ENCODE results near the gene SPDYA.
A peak's percentile ranks its signal among the peaks of the same experiment; 100 is the strongest.
"Not testable (repeated sequence)": the region's sequence is repeated elsewhere in the genome, so short reads cannot be mapped to it uniquely, and the experiment has no call there.

The SPDYA gene
- total RNA-seq, result 0.04 to 0.72 reads per million in 2 donors

DNA sequence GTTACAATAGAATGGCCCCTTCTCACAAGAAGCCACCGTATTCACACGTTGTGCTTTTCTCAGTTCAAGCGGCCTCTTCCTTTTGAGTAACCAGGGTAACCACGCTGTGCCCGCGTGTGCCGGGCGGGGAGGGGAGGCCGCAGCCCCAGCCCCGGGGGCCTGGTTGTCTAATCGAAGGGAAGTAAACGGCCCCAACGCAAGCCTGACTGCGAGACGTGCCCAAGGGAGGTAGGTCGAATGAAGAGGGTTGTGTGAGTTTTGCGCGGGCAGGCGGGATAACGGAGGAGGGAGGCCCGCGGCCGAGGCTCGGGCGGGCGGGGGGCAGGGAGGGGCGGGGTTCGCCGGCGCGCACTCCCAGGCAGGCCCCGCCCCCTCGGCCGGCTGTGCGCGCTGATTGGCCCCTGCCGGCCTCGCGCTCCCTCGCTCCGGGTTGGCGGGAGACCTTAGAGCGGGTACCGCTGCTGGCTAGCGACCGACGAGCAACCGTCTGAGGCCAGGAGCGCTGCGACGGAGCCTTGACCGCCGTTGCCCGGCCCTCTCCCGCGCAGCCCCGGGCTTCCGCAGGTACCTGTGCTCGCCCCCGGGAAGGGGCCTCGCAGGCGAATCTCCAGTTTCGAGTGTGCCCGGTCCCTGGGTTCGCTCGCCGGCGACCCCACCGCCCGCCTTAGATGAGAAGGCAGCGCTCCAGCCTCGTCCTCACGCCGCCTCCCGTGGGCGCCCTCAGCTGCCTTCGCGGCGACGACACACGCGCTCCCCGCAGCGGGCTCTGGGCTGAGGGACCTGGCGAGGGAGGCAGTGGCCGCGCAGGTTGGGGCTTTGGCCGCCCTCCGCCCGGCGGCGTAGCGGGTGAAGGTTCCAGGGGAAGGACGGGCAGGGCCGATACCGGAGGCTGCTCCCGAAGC is at the start of gene SPDYA:
Gene SPDYA (plus strand): TSS at position 451 of the 902 bp plus-strand sequence. CDS start 5,181 bp downstream, outside the sequence.
- DNase-seq, result peak; percentile 73

DNA sequence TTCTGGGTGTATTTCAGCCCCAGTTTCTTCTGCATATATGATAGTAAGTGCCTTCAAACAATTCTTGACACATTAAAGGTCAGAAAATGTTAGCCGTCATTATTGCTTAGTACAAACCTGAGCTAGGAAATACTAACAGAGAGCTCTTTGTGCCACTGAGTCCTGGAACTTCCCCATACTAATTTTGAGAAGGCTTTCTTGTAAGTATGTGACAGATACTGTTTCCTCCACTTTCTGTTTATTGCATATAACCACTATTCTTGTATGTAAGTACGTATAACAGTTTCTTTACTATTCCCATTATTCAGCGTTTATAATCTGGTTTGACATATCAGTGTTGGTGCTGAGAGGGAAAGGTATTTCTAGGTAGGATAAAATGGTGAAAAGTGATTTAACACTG is 49.2 kb upstream of the SPDYA start:
- DNase-seq, result no peak

DNA sequence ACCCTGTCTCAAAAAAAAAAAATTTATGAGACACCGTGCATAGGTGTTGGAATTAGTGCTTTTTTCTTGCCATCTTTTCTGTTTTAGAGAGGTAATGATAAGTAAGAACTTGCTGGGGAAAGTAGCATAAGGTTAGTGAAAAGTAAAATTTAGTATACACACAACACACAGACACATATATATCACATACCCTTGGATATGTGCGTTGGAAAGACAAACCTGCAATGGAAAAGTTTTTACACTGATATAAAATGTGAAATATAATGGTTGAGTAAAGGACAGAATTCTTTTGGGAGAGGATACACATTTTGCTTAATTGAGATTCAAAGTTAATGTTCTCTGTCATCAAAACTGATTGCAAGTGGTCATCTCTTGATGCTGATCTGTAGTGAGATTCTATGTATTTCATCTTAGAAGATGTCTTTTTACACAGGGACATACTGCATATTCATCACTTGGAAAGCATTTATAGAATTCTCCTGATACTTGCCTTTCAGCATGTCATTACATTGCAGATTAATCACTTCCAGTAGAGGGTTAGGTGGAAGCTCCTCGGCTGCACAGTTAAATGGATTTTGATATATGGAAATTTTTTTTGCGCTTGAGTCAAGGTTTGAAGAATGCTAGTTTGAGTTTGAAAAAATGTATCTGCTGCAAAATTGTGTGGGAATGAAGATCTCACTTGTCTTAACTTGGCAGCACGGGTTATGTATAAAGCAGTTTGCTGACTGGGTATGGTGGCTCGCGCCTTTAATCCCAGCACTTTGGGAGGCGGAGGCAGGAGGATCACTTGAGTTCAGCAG is 45.5 kb upstream of the SPDYA start:
- DNase-seq, result no peak

DNA sequence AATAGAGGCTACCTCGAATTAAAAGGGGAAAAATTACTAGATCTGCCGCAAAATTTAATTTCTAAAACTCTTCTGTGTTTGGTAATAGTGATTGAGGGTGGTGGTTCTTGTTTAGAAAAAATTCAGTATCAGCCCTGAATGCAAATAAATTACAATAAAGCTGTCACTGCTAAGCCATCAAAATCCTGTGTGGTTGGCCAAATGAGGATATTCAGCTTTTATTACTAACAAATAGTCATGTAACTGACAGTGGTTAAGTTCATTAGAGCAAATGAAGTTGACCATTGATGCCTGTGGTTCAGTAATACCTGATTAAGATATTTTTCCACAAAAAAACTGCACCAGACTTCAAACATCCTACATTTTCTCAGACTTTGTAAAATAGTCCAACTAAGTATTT is 44.6 kb upstream of the SPDYA start:
- no peak for DNase-seq

DNA sequence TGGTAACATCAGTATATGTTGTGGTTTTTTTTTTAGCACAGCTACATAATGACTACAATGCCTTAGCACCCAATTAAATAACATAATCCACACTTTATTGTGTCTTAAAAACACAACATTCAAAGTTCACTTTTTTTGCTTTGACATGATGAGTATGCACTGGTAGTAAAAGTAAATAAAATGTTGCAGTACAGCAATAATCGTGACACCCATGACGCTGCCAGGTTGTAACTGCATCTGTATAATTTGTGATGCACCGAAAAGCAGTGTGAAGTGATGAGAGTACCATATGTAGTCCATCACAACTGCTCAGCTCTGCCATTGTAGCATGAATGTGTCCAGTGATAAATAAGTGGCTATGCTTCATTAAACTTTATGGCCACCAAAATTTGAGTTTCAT is 43.3 kb upstream of the SPDYA start:
- no peak for DNase-seq

DNA sequence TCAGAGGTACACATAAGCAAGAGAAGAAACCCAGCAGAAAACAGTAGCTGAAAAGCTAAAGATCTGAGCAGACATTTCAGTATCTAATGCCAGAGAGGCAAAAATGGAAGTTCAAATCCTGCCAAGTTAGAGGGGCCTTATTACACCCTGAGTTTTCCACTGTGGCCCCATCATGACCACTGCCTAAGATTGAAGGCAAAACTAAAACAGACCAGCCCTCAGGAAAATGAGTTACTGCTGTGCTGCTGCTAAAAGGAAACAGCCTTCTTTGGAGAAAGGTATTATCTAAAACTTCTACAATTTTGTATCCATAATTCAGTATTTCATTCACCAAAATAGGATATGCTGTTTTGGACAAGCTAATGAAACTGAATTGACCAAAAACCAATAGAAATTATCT is 42.2 kb upstream of the SPDYA start:
- no peak for DNase-seq

DNA sequence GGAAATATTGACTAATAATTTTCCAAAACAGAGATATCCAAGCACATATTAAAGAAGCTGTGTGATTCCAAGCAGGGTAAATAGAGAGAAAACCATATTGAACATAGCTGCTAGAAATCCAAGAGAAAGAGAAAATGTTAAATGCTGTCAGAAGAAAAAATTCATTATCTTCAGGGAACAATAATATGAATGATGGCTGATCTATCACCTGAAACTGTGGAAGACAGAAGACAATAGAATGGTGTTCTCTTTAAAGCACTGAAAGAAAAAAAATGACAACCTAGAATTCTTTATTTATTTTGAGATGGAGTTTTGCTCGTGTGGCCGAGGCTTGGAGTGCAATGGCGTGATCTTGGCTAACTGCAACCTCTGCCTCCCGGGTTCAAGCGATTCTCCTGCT is 41.7 kb upstream of the SPDYA start:
- DNase-seq, result no peak

DNA sequence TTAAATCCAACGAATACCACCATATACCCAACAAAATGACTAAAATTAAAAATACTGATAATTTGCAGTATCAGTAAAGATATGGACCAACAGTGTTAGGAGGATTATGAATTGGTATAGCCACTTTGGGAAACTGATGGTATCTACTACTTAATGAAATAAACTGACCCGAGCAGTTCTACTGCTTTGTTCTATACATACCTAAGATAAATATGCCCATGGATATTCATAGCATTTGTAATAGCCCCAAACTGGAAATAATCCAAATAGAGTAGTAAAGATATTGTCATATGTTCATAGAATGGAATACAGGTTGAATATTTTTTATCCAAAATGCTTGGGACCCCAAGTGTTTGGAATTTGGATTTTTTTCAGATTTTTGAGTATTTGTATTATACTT is 38.3 kb upstream of the SPDYA start:
- DNase-seq, result no peak

DNA sequence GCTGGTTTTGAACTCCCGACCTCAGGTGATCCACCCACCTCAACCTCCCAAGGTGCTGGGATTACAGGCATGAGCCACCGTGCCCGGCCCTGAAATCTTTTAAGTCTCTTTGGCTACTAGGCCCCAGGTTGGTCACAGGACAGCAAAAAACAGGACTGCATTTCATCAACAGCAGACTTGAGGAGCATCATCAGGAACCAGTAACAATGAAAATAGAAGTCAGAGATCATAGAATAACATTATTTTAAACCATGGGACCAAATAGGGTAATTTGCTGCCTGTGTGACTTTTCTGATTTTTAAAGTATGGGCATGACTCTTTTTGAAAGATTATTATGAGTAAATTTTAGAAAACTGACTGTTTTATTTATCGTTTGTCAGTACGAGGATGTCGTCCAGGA is 34.2 kb upstream of the SPDYA start:
- no peak for DNase-seq

DNA sequence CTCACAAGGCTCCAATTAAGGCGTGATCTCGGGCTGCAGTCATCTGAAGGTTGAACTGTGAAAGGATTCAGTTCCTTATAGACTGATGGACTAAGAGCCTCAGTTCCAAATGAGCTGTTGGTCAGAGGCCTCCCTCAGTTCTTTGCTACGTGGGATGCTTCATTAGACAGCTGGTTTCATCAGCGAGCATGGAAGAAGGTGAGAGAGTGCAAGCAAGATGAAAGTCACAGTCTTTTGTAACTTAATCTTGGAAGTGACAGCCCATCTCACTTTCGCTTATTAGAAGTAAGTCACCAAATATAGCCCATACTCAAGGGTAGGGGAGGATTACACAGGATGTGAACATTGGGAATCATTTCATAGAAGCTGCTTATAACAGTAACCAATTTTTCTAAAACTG is 32.2 kb upstream of the SPDYA start:
- no peak for DNase-seq

DNA sequence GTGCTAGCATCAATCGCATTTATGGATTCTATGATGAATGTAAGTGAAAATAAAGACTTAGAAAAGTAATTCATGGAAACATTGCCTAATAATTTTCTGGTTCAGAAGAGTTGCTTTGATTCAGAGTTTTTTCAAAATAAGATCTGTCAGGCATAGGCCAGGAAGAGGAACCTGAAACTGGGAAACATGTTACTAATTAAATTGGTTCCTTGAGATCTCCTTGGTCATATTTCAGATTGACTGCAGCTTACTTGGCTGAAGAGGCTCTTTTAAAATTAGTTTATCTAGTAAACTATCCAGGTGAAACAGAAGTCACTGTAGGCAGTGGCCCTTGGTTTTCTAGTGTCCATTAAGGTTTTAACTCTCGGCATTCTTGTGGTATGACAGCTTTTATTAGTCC is 31.6 kb upstream of the SPDYA start:
- no peak for DNase-seq

DNA sequence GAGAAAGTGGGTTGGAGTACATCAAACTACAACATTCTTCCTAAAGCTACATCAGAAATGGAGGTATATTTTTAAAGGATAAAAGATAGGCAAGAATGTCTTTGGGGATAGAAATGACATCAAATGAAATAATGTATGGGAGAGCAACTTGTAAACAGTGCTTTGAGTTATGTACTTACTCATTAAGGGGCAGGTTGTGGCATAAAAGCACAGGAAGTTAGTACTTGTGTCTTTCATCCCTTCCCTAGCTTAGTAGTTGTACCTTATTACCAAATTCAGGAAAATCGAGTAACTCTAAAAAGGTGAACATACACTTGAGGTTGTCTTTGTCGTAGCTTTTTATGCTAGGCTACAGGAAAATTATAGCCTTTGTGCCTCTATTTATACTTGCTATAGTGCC is 30.1 kb upstream of the SPDYA start:
- DNase-seq, result no peak

DNA sequence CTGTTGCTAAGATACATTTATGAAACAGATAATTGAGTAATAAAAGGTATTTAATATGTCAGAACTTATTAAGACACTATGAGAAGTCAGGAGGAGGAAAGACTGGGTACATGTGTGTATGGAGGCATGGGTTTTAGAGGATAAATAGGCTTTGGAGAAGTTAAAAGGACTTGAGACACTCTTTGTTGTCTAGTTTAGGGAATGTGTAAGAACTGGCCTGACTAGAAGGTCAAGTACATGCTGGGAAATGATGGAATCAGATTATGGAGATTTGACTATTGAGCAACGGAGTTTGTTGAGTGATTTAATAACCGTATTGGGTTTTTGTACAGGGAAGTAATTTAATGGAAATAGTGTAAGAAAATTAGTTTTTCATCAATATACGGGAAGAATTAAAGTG is 28.2 kb upstream of the SPDYA start:
- DNase-seq, result no peak

DNA sequence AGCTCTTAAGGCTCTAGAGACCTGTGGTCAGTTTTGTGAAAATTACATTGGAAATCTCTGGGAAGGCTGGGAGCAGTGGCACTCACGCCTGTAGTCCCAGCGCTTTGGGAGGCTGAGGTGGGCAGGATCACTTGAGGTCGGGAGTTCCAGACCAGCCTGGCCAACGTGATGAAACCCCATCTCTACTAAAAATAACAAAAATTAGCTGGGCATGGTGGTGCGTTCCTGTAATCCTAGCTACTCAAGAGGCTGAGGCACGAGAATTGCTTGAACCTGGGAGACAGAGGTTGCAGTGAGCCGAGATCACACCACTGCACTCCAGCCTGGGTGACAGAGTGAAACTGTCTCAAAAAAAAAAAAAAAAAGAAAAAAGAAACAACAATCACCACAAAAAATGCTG is 26.1 kb upstream of the SPDYA start:
- DNase-seq, result not testable (repeated sequence)

DNA sequence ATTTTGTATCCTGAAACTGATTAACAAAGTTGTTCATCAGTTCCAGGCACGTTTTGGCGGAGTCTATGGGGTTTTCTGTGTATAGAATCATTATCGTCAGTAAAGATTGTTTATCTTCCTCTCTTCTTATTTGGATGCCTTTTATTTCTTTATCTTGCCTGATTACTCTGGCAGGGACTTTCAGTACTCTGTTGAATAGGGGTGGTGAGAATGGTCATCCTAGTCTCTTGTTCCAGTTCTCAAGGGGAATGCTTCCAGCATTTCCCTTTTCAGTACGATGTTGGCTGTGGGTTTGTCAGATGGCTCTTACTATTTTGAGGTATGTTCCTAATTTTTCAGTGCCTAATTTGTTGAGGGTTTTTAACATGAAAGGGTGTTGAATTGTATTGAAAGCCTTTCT is 14.0 kb upstream of the SPDYA start:
- DNase-seq, result no peak

DNA sequence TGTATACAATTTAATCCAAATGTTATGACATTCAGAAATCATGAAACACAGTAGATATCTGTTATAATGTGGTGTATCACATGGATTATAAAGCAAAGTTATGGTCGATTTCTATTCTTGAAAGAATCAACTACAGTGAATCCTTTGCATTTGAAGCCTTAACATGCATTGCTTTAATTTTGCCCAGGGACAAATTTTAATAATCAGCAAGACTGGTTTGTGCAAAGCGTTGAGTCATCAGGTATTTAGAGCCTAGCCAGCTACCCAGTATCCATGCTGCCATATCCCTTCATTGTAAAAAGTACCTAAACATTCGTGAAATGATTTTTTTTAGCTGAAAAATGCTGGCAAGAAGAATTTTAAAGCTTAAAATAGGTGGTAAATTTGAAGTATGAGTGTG is 8.9 kb upstream of the SPDYA start:
- DNase-seq, result no peak

DNA sequence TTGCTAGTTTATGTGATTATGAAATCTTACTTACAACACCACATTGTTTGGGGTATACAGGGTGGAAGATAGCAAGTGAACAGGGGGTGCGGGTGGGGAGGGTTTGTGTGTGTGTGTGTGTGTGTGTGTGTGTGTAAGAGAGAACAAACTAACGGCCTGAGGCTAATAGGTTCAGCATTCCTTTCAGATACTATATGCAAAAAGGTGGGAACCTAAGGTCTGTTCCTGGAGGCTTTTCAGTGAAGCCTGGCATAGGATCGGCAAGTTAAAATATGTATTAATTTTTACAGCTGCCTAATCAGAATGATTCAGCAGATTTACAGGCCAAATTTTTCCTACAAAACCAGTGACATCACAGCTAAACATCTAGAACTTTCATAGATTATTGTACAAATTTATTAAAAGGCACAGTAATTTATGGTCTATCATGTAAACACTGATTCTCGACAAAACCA is 7.6 kb upstream of the SPDYA start:
- no peak for DNase-seq

DNA sequence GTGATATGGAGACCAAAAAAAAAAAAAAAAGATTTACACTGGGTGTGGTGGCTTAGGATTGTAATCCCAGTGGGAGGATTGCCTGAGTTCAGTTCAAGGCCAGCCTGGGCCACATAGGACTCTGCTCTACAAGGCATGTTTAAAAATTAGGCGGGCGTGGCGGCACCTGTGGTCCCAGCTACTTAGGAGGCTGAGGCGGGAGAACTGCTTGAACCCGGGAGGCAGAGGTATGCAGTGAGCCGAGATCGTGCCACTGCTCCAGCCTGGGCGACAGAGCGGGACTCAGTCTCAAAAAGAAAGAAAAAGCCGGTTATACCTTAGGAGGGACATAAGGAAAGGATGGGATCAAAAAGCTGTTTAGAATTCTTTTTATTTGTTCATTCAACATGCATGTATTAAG is 707 bp upstream of the SPDYA start:
- no peak for DNase-seq

DNA sequence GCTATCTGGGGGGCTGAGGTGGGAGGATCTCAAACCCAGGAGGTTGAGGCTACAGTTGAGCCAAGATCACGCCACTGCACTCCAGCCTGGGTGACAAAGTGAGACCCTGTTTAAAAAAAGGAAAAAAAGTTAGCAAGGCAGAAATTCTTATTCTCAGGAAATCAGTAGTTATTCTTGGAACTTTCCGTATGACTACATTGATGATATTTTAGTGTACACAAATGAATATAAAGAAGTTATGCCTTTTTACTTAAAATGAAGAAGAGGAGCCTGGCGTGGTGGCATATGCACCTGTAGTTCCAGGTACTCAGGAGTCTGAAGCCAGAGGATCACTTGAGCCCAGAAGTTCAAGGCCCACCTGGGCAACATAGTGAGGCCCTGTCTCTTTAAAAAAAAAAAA is 7.4 kb downstream of the SPDYA start:
- no peak for DNase-seq

DNA sequence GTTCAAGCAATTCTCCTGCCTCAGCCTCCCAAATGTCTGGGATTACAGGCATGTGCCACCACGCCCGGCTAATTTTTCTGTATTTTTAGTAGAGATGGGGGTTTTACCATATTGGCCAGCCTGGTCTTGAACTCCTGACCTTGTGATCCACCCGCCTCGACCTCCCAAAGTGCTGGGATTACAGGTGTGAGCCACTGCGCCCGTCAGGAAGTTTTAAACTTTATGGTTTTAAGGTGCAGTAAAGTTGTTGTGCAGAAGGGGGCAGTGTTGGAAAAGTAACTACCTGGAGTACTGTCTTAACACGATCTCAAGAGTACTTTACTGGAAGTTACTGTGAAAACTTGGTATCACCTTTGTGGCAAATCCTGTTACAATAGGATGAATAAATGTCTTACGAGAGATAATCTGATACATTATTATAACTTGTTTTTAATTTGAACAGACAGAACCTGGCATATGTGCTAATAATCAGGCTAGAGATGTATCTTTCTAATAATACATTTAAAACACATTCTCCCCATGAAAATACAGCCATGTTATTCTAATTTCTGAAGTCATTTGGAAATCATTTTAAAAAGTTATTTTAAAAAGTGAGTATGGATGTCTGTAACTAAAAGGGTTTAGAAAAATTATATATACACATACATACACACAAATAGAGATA is 10.8 kb downstream of the SPDYA start:
- no peak for DNase-seq

DNA sequence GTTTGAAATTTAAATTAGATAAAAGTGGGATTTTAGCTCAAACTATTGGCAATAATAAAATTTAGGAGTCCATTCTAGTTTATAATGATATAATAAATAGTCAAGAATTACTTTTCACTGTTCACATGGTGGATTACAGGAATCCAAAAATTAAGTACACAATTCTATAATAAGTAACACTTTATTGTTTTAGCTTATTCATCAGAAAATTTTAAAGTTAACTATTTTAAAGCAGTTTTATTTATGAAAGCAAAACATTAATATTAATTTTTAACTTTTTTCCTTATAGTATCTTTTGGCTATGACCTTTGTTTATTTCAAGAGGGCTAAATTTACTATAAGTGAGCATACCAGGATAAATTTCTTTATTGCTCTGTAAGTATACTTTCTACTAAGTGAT is 11.4 kb downstream of the SPDYA start:
- no peak for DNase-seq

DNA sequence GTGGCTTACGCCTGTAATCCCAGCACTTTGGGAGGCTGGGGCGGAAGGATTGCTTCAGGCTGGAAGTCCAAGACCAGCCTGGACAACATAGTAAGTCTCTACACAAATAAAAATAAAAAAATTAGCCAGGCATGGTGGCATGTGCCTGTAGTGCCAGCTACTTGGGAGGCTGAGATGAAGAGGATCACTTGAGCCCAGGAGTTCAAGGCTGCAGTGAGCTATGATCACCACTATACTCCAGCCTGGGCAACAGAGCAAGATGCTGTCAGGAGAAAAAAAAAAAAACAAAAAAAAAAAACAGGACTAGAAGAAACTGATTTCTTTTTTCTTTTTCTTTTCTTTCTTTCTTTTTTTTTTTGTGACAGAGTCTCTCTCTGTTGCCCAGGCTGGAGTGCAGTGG is 13.6 kb downstream of the SPDYA start:
- no peak for DNase-seq

DNA sequence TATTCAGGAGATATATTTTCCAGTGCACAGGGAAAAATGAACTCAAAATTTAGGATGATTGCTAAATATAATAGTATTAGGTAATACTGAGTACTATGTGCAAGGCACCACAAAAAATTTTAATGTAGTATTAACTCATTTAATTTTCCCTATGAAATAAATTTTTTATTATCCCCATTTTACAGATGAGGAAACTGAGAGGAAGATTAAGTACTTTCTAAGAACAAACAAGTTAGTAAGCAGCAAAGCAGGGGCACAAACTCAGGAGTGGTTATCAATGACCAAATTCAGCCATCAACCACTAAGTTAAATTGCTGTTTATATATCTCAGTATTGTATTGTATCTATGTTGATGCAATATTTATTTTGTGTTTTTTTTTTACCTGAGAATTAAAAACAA is 14.2 kb downstream of the SPDYA start:
- no peak for DNase-seq

DNA sequence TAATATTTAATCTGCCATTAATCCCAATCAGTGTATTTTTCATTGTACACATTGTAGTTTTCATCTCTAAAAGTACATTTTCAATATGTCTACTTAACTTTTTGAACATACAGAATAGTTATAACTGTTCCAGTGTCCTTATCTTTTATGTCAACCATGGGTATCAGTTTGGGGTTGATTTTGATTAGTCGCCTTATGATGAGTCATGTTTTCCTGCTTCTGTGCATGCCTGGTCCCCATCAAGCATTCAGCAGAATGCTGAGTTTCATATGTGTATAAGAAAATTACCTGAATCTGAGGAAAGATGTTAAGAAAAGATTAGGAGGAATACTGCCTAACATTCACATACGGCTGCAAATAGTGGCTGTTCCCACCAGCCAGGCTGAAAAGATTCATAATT is 17.7 kb downstream of the SPDYA start:
- no peak for DNase-seq

All from activated gamma-delta T cell (primary cell).